VCaP (cell line): ENCODE measurements around the gene BTN3A1.
"Not testable (repeated sequence)": the region's sequence is repeated elsewhere in the genome, so short reads cannot be mapped to it uniquely, and the experiment has no call there.

Source experiments
- H3K27ac ChIP-seq: fragments of 450-650 bp; 2 replicates; pipeline ENCODE4 v1.5.1; 2017
- TF ChIP-seq, protein P1 (sequence below): fragments of 450-650 bp; conservative IDR thresholded peaks from 2 replicates; pipeline ENCODE4 v1.5.1; 2017; ENCODE audit warnings: mild to moderate bottlenecking, moderate library complexity

BTN3A1 gene

DNA sequence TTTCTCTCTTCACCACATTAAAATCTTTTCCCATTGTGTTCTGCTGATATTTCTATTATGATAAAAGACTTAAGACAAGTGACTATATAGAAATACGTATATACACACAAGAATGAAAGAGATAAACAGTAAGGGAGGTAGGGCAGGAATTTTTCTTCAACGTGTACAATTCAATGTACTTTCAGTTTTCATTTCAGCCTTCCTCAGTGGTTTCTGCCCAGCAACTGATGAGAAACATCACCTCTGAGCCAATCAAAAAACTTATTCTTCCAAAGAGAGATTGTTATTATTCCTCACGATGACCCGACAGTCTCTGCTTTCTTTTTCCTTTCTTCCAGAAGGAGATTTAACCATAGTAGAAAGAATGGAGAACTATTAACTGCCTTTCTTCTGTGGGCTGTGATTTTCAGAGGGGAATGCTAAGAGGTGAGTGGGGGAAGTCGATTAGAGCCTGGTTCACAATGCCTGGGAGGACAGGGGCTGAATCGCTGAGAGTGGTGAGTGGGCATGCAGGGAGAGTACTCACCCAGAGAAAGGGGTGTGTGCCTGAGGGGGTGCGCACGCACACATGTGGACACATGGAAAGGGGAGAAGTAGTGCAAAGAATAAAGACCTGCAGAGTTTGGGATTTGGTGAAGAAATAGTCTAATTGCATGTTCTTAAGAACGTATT lies at the start of gene BTN3A1:
Gene BTN3A1 (plus strand): TSS at position 289 of the 672 bp plus-strand sequence. CDS start 3,289 bp downstream, outside the sequence.
- TF ChIP-seq, protein P1, sequence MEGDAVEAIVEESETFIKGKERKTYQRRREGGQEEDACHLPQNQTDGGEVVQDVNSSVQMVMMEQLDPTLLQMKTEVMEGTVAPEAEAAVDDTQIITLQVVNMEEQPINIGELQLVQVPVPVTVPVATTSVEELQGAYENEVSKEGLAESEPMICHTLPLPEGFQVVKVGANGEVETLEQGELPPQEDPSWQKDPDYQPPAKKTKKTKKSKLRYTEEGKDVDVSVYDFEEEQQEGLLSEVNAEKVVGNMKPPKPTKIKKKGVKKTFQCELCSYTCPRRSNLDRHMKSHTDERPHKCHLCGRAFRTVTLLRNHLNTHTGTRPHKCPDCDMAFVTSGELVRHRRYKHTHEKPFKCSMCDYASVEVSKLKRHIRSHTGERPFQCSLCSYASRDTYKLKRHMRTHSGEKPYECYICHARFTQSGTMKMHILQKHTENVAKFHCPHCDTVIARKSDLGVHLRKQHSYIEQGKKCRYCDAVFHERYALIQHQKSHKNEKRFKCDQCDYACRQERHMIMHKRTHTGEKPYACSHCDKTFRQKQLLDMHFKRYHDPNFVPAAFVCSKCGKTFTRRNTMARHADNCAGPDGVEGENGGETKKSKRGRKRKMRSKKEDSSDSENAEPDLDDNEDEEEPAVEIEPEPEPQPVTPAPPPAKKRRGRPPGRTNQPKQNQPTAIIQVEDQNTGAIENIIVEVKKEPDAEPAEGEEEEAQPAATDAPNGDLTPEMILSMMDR, result no peak
- H3K27ac ChIP-seq, result peak within 1 kb of the TSS; percentile 72

DNA sequence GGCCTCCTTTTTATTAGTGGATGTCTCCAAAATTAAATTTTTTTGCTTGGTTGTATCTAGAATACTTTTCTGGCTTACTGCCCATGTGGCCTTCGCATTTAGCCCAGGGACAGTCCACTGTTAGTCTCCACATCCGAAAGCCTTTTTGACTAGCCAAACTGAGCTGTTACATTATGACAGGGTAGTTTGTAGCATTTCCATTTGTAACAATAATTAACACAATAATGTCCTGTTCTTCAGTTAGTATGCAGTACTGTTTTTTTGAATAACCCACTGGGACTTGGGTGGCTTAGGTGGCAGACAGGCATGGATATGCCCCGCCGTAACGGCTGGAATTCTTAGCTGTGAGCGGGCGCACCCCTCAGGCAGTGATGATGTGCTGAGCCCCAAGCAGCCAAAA lies 49.8 kb upstream of the BTN3A1 start:
- TF ChIP-seq, protein P1, result no peak
- no peak overlapping the region for H3K27ac ChIP-seq

DNA sequence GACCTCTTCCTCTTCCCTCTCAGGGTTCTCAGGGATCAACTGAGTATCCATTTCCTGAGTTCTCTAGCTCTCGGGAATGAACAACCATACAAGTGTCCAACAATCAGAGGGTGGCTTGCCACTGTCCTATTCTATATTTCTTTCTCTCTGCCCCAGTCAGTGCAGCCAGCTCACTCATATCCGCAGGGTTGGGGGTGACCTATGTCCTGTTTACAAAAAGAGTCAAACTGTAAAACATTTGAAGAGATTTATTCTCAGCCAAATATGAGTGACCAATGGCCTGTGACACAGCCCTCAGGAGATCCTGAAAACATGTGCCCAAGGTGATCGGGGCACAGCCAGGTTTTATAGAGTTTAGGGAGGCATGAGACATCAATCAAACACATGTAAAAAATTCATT lies 47.9 kb upstream of the BTN3A1 start:
- no peak overlapping the region for H3K27ac ChIP-seq
- TF ChIP-seq, protein P1, result no peak

DNA sequence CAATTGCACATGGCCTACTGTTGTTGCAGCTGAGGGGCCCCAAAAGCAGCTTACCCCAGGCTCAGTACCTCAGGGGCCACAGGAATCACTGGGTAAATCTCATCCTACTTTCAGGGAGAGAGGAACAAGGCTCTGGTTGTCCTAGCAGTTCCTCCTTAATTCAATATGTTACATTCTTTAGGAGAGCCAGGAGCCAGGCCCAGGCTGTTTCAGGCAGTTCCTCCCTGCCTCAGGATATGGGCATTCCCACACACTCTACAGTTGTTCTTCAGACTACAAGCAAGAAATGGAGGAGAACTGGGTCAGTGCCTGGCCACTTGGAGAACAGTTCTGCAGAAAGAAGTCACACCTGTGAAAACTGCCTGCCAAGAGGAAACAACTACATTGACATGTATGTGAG lies 46.7 kb upstream of the BTN3A1 start:
- TF ChIP-seq, protein P1, result no peak
- H3K27ac ChIP-seq, result no peak overlapping the region

- H3K27ac ChIP-seq, result not testable (repeated sequence)
These were observed 44.5 kb upstream of the BTN3A1 start for GRCh38 chr6:26357543-26357942.

DNA sequence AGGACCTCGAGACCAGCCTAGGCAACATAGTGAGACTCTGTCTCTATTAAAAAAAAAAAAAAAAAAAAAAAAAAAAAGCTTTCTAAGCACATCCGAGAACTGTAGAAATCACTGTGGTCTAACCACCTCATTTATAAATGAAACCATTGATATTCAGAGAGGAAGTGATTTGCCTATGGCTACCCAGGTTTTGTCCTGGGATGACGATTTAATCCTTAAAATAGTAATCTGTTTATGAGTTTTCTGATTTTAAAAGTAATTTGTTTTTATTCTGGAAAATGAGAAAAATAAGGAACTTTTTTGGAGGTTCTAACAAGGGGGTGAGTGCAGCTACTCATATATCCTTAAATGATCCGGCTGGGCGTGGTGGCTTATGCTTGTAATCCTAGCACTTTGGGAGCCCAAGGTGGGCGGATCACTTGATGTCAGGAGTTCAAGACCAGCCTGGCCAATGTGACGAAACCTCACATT lies 43.5 kb upstream of the BTN3A1 start:
- TF ChIP-seq, protein P1, result no peak
- no peak overlapping the region for H3K27ac ChIP-seq

GRCh38 chr6:26359765-26360164 lies 42.3 kb upstream of the BTN3A1 start:
- H3K27ac ChIP-seq, result no peak overlapping the region
- TF ChIP-seq, protein P1, result no peak
